Gastrocnemius medialis (tissue), 4 donors: Measurements from ENCODE around the gene PLSCR1.

ENCODE experiments used
- CTCF ChIP-seq, 5 experiments: fragments of 450-650 bp in 3 of 5; fragments of 200-600 bp in 2 of 5; sonication (generic) in 2 of 5; IDR thresholded peaks in 4 of 5; conservative IDR thresholded peaks in 1 of 5; 1 replicate in 4 of 5; 2 replicates in 1 of 5; pipeline ENCODE4 v1.5.1; 2016 to 2019; ENCODE audit warnings: antibody characterized with exemption in 5 of 5, mild to moderate bottlenecking in 3 of 5, moderate library complexity in 3 of 5
- POLR2A ChIP-seq, 2 donors: fragments of 450-650 bp; IDR thresholded peaks; one replicate each; pipeline ENCODE4 v1.6.1; 2017; ENCODE audit warnings: antibody characterized with exemption in 2 of 2, mild to moderate bottlenecking in 2 of 2, moderate library complexity in 2 of 2

GRCh38 chr3:146471012-146471411 lies 73.4 kb downstream of the PLSCR1 start:
- TF ChIP-seq CTCF (IDR thresholded peaks at IDR 0.05 in 4 of 5, conservative IDR thresholded peaks at IDR 0.05 in 1 of 5), result no peak
- TF ChIP-seq POLR2A (IDR thresholded peaks at IDR 0.05), result no peak
